GM18526 (cell line): ENCODE results near the gene ZNF736.

Experiments used
- POLR2A ChIP-seq: IDR thresholded peaks from 3 replicates; pipeline ENCODE4 v1.6.1; 2011; ENCODE audit not compliant: insufficient read length; ENCODE audit errors: extremely low read depth

The ZNF736 gene

DNA sequence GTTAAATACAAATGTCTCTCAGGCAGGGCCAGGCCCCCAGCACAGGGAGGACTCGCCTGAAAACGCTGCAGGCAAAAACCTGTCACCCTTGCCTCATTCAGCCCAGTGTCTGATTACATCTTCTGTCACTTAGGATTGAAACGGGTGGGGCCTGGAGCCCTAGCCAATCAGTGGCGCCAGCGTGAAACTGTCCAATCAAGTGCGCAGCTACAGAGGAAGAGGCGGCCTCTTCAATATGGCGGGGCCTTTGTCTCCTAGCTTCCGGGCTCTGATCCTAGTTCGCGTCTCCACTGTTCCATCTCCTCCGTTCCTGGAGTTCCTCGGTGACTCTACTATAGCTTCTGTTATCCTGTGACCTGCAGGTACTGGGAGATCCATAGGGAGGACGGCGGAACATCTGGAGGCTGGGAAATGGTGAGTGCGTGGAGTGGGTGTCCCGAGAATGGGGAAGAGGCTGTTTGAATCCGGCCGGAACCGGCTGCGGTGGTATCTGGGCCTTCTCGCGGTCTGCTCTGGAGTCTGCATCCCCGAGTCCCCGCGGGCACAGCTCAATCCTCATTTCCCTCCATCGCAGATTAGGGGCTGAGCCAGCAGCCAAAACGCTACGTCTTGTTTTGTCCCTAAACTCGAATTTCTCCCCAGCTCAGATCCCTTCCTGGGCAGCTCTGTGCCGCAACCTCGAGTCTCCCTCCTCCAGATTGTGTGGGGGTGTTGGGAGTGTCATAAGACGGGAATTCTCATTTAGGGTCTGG, at the start of gene ZNF736:
Gene ZNF736 (plus strand): TSS at position 222 of the 752 bp plus-strand sequence. CDS start 190 bp downstream, at position 412.
- peak; percentile 74 for TF ChIP-seq POLR2A

DNA sequence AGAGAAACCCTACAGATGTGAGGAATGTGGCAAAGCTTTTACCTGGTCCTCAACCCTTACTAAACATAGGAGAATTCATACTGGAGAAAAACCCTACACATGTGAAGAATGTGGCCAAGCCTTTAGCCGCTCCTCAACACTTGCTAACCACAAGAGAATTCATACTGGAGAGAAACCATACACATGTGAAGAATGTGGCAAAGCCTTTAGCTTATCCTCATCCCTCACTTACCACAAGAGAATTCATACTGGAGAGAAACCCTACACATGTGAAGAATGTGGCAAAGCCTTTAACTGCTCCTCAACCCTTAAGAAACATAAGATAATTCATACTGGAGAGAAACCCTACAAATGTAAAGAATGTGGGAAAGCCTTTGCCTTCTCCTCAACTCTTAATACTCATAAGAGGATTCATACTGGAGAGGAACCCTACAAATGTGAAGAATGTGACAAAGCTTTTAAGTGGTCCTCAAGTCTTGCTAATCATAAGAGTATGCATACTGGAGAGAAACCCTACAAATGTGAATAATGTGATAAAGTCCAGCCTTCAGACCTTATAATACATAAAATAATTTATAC, 47.3 kb upstream of the ZNF736 start:
- TF ChIP-seq POLR2A = no peak

DNA sequence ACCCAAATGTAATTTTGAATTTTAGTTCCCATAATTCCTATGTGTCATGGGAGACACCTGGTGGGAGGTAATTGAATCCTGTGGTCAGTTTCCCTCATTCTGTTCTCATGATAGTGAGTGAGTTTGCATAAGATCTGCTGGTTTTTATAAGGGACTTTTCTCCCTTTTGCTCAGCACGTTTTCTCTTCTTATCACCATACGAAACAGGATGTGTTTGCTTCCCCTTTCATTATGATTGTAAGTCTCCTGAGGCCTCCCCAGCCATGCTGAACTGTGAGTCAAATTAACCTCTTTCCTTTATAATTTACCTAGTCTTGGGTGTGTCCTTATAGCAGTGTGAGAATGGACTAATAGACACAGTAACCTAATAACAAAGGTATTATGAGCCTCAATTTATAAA, 36.1 kb upstream of the ZNF736 start:
- no peak for TF ChIP-seq POLR2A

DNA sequence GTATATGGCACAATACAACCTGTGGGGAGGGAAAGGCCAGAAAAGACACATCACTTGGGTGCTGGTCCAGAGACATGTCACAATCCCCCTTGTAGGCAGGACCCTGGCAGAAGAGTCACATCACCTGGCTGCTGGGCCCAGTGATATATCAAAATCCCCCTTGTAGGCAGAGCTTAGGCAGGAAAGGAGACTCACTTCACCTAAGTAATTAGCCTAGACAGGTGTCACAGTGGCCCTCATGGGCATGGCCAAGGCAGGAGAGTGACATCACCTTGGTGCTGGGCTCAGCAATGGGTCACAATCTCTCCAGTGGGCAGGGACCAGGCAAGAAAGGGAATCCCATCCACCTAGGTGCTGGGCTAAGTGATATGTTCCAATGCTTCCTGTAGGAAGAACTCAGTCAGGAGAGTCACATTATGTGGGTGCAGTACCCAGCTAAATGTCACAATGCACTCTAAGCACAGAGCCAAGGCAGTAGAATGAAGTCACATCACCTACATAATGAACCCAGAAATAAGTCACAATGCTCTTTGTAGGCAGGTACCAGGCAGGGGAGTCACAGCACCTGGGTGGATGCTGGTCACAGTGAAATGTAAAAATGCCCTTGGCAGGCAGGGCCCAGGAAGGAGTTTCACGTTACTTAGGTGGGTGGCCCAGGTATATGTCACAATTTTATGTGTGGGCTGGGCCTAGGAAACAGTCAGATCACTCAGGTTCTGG, 18.9 kb upstream of the ZNF736 start:
- TF ChIP-seq POLR2A = no peak

DNA sequence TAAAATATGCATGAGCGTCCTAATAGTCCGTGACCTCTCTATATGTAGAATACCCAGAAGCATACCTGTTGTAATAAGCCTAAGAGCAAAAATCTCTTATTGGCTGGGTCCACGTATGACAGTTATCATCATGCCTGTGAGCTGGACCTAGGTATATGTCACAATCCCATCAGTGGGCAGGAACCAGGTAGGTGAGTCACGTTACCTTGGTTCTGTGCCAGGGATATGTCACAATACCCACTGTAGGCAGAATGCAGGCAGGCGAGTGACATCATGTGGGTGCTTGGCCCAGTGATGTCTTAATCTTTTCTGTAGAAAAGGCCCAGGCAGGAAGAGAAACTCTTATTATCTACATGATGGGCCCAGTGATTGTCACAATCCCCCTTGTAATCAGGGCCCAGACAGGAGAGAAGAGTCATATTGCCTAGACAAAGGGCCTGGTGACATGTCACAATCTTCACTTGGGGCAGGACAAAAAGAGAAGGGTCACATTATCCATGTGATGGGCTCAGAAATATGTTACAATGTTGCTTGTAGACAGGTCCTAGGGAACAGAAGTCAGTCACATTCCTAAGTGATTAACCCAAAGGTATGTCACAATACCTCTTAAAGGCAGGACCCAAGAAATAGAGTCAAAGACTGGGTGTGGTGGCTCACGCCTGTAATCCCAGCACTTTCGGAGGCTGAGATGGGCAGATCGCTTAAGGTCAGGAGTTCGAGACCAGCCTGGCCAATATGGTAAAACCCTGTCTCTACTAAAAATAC, 12.9 kb upstream of the ZNF736 start:
- TF ChIP-seq POLR2A = no peak

DNA sequence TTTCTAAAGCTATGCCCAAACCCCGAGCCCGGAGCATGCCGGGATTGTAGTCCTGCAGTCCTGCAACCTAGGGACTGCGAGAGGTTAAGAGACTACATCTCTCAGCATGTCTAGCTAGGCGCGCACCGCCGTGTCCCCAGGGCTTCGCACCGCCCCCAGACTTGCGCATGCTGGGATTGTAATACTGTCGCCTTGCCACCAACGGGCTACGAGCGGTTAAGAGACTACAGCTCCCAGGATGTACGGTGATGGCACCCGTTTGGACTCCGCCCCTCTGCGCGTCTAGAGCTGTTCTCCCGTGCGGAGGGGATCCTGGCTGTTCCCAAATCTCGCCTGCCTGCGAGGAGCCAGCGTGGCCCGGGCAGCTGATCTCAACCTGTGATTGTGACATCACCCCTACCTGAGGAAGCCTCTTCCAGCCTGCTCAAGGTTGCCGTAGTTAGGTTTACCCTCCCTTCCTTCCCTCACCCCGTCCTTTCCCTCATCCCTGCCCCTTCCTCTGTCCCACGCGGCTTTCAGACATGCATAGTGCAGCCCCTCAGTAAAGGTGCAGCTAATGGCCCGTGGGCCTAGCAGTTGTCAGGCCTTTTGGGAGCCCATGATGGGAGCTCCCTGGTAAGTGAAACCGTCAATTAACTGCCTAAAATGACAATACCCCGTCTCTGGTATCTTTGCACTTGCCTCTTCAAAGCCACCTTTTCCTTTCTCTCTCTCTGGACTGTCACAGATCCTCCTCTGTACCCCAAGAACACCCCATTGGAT, 6.3 kb upstream of the ZNF736 start:
- TF ChIP-seq POLR2A = peak; percentile 50

DNA sequence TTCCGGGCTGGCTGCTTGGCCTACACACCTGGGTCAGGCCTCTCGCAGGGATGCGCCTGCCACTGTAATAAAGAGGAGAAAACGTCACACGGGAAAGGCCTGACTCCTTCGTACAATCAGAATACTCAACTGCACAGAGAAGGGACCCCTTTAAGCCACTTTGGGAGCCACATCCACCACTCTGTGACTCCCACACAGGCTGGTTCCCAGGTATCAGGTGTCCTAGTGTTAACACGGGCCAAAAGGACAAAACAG, 5.8 kb upstream of the ZNF736 start:
- TF ChIP-seq POLR2A = no peak

DNA sequence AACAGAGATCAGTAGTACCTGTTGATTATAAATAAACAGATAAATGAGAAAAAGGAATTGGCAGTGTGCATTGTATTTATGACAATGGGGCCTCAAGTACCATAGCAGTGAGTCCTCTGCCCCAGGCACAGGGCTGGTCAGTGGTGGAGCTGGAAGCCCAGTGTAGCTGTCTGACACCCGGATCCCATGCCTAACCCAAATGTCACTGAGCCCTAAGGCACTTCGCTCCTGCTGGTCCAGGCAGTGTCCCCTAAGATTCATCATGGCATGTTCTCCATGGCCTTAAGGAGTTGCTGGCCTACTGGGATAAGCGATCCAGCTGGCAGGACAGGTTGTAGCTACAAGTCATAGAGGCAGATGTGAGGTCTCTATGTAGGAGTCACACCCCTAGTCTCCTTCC, 3.3 kb upstream of the ZNF736 start:
- no peak for TF ChIP-seq POLR2A

DNA sequence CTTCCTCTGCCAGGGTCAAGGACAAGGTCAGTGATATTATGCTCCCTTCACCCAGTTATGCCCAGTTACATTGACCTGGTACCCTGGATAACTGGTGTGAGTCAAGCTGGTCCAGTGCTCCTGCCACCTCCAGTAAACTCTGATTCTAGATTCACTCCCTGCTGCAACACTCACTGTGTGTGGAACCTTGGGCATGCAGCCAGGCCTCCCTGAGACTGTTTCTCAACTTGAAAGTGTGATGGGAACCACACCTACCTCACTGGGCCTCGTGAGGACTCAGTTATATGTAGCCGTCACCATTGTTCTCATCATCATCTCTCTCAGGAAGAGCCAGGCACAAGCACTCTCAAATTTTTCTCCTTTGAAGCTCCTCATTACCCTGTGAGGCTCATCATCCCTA, 935 bp upstream of the ZNF736 start:
- TF ChIP-seq POLR2A = no peak

DNA sequence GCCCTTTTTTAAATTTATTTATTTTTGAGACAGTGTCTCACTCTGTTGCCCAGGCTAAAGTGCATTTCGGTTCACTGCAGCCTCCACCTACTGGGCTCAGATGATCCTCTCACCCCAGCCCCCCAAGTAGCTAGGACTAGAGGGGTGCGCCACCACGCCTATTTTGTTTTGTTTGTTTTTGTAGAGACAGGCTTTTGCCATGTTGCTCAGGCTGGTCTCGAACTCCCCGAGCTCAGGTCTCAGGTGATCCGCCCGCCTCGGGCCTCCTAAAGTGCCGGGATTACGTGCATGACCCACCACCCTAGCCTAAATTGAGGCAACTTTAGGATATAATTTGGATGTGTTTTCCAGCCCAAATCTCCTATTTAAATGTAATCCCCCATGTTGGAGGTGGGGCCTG, 805 bp downstream of the ZNF736 start:
- no peak for TF ChIP-seq POLR2A

DNA sequence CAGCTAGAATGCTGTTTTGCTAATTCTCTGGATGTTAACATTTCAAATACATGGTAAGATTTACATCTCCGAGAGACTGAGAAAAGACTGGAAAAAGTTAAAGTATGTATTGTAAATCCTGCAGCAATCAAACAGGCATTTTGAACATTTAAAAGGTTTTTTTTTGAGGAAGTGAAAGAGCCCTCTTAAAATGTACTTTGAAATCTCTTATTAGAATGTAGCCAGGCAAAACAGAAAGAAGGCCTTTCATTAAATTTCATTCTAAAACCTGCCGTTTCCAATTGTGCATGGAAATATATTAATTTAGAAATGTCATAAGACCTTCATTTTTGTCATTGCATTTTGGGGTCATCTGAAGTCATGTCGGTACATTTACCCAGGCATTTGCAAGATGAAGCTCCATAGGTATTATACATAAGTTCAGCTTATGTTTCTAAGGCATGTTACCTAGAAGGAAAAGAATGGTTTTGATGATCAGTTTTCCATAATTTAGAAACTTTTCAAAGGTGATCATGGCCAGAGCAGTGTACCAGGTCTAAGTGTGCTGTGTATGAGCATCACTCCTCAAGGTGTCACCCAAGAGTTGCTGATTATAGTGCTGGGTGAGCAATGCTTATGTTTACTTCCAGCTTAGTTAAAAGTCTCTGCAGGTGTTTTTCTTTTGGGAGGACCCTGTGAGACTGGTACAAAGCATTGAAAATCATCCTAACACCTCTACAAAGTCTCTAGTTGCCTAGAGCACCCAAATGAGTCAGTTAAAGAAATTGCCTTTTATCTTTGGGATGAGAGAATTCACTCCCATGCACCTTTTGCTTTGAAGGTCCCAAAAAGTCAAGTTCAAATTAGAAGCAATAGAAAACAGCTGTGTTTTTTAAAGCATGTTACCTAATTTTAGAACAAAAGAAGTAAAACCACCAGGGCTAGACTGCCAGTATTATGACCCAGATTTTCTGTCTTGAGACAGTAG, 7.1 kb downstream of the ZNF736 start:
- TF ChIP-seq POLR2A = no peak

DNA sequence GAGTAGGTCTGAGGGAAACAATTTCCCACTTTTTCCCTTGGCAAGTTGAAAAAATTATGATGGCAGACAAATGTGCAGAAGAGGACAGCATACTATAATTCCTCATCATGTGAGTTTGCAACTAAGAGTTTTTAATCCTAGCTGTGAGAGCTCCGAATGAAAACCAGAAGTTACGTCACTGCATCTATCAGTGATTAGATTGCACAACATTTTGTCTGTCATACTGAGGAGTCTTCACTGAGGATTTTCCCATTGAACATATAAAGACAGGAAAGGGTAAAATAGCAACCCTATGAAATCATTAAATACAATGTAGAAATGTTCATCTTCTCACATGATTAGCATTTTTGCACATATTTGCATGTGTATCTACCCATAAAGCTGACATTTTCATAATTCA, 45.8 kb downstream of the ZNF736 start:
- TF ChIP-seq POLR2A = no peak

DNA sequence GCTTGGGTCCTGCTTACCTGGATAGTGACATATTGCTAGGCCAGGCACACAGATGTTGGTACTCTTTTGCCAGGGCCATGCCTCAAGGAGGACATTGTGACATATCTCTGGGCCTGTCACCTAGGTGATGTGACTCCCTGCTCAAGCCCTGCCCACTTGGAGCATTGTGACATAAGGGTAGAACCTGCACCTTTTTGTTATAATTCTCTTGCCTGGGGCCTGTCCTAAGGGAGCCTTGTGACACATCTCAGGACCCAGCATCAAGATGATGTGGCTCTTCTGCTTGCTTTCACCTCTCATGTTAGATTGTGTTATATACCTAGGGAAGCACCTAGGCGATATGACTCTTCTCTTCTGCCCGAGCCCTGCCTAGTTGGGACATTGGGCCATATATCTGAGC, 57.4 kb downstream of the ZNF736 start:
- TF ChIP-seq POLR2A = no peak

DNA sequence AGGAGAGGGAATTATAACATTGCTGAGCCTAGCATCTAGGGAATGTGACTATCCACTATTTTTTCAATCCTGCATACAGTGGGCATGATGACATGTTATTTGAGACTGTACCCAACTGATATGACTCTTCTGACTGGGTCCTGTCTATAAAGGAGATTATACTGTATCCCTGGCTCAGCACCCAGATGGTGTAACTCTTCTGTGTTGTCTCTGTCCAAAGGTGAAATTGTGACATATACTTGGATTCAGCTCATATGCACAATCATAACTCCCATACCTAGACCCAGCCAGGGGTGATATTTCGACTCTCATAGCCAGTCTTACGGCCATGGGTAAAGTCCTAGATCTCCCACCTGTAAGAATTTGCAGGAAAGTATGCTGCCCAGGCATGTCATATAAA, 59.3 kb downstream of the ZNF736 start:
- no peak for TF ChIP-seq POLR2A

DNA sequence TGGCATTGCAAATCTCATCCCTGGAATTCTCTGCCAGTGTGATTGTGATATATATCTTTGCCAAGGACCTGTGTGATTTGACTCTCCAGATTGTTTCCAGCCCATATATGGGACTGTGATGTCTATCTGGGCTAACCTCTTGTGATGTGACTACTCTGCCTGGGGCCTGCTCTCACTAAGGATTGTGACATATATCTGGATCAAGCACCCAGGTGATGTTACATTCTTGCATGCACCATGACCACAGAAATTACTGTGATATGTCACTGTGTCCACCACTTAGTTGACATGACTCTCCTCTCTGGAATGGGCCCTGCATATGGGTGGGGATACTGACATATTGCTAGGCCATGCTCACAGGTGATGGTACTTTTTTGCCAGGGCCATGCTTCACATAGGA, 86.6 kb downstream of the ZNF736 start:
- TF ChIP-seq POLR2A = no peak
